HG03103 (cell line): ENCODE data around the gene GRIN1.

ENCODE experiments used
- ATAC-seq: cut with Tn5 transposase; IDR thresholded peaks from one replicate; pipeline ENCODE4 v1.9.1; 2021; ENCODE audit warnings: low read depth; ENCODE audit not compliant: unreplicated experiment

The GRIN1 gene

GRCh38 chr9:137205126-137206069 is 66.4 kb downstream of the GRIN1 start, which contains the start of the genes NDOR1 and TMEM203:
Gene NDOR1 (plus strand): TSS chr9:137205700. CDS start chr9:137205778, 78 bp downstream.
Gene TMEM203 (minus strand): TSS chr9:137205648. CDS start chr9:137205414, 234 bp downstream.
- no peak for ATAC-seq

DNA sequence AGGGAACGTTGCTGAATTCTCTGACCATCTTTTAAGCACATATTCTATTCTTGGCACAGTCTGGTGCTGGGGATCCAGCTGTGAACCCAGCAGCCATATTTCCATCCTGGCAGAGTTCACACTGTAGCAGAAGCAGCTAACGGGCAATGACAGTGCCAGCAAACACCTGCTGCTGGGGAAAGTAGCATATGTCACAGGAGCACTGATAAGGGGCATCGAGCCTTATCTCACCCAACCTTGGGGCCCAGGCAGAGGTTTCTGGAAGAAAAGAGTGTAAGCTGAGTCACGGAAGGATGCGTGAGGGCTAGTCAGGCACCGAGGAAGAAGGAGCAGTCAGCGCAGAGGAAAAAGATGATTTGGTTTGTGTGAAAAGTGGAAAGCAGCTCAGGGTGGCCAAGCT is 67.6 kb downstream of the GRIN1 start:
- no peak for ATAC-seq

GRCh38 chr9:137211532-137211931 is 72.6 kb downstream of the GRIN1 start:
- no peak for ATAC-seq

DNA sequence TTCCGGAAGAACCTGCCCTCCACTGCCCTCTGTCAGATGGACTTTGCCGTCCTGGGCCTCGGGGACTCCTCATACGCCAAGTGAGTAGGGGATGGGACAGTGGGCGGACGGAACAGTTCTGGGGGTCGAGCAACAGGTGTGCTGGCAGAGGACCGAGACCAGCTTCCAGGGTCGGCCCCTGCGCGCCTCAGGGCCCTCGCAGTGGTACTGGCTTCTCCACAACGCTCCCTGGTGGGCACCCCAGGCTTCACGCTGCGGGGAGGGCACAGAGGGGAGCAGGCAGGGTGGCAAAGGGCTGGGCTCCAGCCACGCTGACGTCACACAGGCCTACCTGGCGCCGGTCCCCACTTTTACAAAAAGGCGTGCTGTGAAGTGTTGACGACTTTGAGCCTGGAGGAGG is 73.6 kb downstream of the GRIN1 start:
- no peak for ATAC-seq

- no peak for ATAC-seq
Observed at GRCh38 chr9:137213160-137214060, 74.5 kb downstream of the GRIN1 start.

- ATAC-seq = no peak
Observed at GRCh38 chr9:137214620-137215019, 75.7 kb downstream of the GRIN1 start.

GRCh38 chr9:137215196-137215986 is 76.4 kb downstream of the GRIN1 start:
- no peak for ATAC-seq

DNA sequence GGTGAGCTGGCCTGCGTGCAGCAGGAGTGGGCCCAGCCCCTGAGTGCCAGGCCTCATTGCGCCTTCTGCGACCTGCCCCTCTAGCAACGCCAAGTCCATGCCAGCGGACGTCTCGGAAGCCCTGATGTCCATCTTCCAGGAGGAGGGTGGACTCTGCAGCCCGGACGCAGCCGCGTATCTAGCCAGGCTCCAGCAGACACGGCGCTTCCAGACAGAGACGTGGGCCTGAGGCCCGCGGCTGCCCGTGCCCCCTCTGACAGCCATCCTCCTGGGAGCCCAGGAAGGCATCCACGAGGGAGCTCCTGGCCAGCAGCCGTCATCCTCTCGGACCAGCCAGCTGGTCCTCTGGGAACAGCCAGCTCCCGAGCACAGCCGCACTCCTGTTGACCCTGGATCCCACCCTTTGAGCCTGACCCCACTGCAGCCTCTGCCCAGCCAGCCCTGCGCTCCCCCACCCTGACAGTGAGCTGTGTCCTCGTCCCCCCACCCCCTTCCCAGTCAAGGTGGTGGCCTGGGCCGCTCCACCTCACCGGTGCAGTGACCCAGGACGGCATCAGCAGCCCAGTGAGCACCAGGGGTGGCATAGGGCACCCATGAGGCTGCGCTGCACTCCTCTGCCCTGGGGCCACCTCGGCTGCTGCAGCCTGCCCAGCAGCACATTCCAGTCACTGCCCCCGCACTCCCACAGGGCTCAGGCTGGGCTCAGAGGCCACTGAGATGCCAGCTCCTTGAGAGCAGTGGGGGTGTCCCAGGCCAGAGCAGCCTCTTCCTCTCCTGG is 77.4 kb downstream of the GRIN1 start:
- no peak for ATAC-seq

DNA sequence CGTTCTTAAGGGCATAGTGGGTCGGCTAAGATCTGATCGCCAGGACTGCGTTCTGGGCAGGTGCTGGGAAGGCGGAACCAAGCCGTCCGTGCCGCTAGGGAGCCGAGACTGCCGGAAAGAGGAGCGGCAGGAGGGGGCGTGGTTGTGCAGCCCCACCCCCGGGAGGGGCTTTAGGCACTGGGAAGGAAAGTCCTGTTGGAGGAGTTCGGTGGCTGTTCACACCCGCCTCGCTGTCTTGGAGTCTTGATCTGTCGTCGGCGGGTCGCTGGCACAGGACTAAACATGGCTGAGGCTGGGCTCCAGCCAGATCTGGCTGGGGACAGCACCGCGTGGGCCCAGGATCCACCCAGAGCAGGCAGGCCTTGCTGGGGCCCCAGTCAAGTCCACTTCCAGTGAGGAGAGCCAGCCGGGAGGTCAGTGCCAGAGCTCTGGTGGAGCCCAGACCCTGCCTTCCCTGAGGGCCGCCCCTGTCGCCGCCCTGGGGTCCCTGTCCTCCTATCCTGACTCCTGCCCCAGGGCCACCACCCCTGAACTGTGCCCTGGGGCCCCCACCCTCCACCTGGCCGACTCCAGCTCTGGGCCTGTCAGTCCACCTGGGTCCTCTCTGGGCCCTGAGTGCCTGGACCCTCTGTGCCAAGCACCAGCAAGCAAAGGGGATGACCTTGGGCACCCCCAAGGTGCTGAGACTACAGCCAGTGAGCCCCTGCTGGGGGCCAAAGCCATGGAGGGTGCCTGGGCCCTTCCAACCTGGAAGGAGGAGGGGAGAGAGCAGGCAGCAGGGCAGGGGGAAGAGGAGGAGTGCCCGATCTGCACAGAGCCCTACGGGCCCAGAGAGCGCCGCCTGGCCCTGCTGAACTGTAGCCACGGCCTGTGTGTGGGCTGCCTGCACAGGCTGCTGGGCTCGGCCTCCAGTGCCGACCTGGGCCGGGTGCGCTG is 78.6 kb downstream of the GRIN1 start:
- ATAC-seq = no peak

DNA sequence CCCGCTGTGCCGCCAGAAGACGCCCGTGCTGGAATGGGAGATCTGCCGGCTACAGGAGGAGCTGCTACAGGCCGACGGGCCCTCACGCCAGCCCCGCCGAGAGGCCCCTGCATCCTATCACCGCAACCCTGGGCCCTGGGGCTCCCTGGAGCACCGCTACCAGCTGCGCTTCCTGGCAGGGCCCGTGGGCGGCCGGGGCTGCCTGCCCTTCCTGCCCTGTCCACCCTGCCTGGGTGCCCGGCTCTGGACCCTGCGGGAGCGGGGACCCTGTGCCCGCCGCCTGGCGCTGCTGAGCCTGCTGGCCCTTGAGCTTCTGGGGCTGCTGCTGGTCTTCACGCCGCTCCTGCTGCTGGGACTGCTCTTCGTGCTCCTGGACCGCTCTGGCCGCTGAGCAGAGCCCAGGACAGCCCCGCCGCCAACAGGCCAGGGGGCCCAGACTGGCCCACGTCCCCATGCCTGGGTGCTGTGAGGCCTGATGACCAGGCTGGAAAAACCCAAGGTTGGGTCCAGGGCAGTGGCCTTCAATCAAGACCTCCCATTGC is 79.3 kb downstream of the GRIN1 start:
- ATAC-seq = no peak
